Heart left ventricle (tissue), 16 donors: ENCODE results near the gene KCND3. TPM values are rescaled to one million over a fixed set of nuclear protein-coding genes. Genes with fewer than 3 reads are reported as not detected.
"Not testable (repeated sequence)": the region's sequence is repeated elsewhere in the genome, so short reads cannot be mapped to it uniquely, and the experiment has no call there.

Experiments used
- ATAC-seq, 4 donors: fragments of 200-7000 bp; cut with Tn5 transposase; one replicate each; pipeline ENCODE4 v1.9.1; 2020 to 2022; ENCODE audit warnings: moderate library complexity in 4 of 4, mild to moderate bottlenecking in 3 of 4, moderate number of reproducible peaks in 1 of 4
- DNase-seq, 5 donors: peaks; one replicate each; pipeline ENCODE4 v3.0.0-alpha.2; 2020
- H3K27ac ChIP-seq, 12 donors: fragments of 200-600 bp; sonication (generic) in 4 of 12; one replicate each; pipeline versions ENCODE4 v1.5.0 to v1.8.0; 2016 to 2022; ENCODE audit warnings: mild to moderate bottlenecking in 2 of 12
- H3K27me3 ChIP-seq, 9 donors: fragments of 200-600 bp; sonication (generic) in 2 of 9; one replicate each; pipeline versions ENCODE4 v1.5.1 to v1.8.0; 2016 to 2022; ENCODE audit warnings: mild to moderate bottlenecking in 3 of 9
- H3K36me3 ChIP-seq, 9 donors: fragments of 200-600 bp; sonication (generic) in 2 of 9; one replicate each; pipeline versions ENCODE4 v1.5.0 to v1.8.0; 2018 to 2022; ENCODE audit warnings: mild to moderate bottlenecking in 2 of 9
- H3K4me1 ChIP-seq, 12 donors: fragments of 200-600 bp; sonication (generic) in 4 of 12; one replicate each; pipeline versions ENCODE4 v1.5.0 to v1.8.0; 2016 to 2022; ENCODE audit warnings: mild to moderate bottlenecking in 3 of 12
- H3K4me3 ChIP-seq, 12 donors: fragments of 200-600 bp; sonication (generic) in 4 of 12; one replicate each; pipeline versions ENCODE4 v1.5.0 to v1.8.0; 2017 to 2022; ENCODE audit warnings: mild to moderate bottlenecking in 9 of 12, moderate library complexity in 4 of 12
- H3K9me3 ChIP-seq, 12 donors: fragments of 200-600 bp; sonication (generic) in 4 of 12; one replicate each; pipeline versions ENCODE4 v1.5.0 to v1.8.0; 2016 to 2022; ENCODE audit warnings: mild to moderate bottlenecking in 1 of 12
- POLR2A ChIP-seq, 2 donors: fragments of 450-650 bp; IDR thresholded peaks; one replicate each; pipeline ENCODE4 v1.6.1; 2017; ENCODE audit warnings: antibody characterized with exemption in 2 of 2, mild to moderate bottlenecking in 2 of 2, moderate library complexity in 2 of 2
- WGBS, 4 donors: extraction: QIAGEN DNeasy Blood & Tissue Kit in 2 of 4; methylation state at CpG; one replicate each; pipeline versions ENCODE4 v1.1.5 to v1.1.7; 2013 to 2018; 5-methylcytosine and 5-hydroxymethylcytosine counted together
- intact Hi-C, 10 donors: fragments of 100-400 bp; cut with DNase I; formaldehyde crosslinking; loops; one replicate each; pipeline versions ENCODE4 v1.11.1 to v1.14.2; 2022
- polyA plus RNA-seq, 2 donors: library from polyadenylated mRNA; stranded (reverse); fragments of 200-250 nt; gene quantifications; one replicate each; pipeline ENCODE4 v1.2.3, GENCODE V29; 2013
- total RNA-seq, 9 donors: library from RNA; depleted of rRNA in 2 of 9; stranded (reverse); fragments of >200 nt in 2 of 9; fragmentation: NEBNext Ultra II Directional in 3 of 9; extraction: Animal tissue kit (Norgen Biotek cat#: 25700) in 3 of 9; gene quantifications; one replicate each; pipeline versions ENCODE4 v1.1.0 to v1.2.4, GENCODE V29; 2016 to 2023
- TF ChIP-seq, protein P1 (sequence below), 12 donors: fragments of 200-600 bp; sonication (generic) in 4 of 12; IDR thresholded peaks; one replicate each; pipeline versions ENCODE4 v1.5.0 to v1.8.0; 2018 to 2022; ENCODE audit warnings: antibody characterized with exemption in 12 of 12, mild to moderate bottlenecking in 5 of 12
- donor health status: ischemic (EF 13 %, LVEDD 7.1; RV severe dilation, severe dysfunction).
- donor health status: healthy with polysubstance abuse.
- donor health status: DM: no; HTN: yes; CAD: no.
- donor health status: DM: no; HTN: no; CAD: no.
- donor health status: ischemic (EF 25% LVEDD 6.9; RV normal size, moderate dysfunction).
- donor health status: ischemic (EF 25% LVEDD 5.7; RV mildly dilated, moderate dysfunction).
- donor health status: healthy.
- donor health status: DM: yes; HTN: yes; CAD: no.
- donor health status: ischemic (EF 35%, LVEDD 5.7; RV mildly dilated, moderate dysfunction).
- donor health status: nonischemic (EF 11% LVEDD 7.7; RV severe dilation, severe dysfunction).
- donor health status: DM: yes; HTN: yes; CAD: no.
- donor health status: PGD.
- donor health status: ischemic (EF 29% LVEDD 5.4; RV normal size, mild dysfunction).
- donor health status: nonischemic (EF 23%, LVEDD 6.1; RV moderate dilation, normal function).

Gene KCND3
- total and polyA plus RNA-seq, 11 donors: 7.2 to 23.0 (median 15.3) TPM

DNA sequence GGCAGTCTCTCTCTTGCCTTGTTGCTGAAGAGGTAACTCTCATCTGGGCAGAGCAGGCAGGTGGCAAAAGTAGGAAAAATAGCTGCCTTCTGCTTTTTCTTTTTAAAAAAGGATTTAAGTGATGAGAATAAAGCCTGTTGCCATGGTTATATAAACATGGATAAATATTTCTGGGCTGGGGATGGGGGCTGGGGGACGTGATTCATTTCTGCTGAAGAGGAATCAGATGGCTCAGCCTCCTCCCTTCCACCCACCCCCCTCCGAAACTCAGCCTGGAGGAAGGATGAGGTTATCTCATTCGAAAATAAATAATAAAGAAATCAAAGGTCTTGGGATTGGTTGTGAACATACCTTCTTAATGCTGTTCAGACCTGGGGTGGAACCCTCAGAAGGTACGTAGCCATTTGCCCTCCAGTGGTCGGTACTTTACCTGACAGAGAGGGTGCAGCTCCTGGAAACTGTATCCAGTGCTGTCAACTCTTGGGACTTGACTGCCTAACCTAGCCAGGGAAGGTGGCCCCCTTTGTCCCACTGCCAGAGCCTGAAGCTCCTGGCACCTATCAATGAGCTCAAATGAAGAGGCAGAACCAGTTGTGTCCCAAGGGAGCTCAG lies 246.4 kb downstream of the KCND3 start:
- peaks cover 0 to 58% (median 27%) of the 10 kb centered on the region in 12 donors for H3K4me1 ChIP-seq
- no peak for TF ChIP-seq POLR2A (IDR thresholded peaks at IDR 0.05)
- TF ChIP-seq, protein P1, sequence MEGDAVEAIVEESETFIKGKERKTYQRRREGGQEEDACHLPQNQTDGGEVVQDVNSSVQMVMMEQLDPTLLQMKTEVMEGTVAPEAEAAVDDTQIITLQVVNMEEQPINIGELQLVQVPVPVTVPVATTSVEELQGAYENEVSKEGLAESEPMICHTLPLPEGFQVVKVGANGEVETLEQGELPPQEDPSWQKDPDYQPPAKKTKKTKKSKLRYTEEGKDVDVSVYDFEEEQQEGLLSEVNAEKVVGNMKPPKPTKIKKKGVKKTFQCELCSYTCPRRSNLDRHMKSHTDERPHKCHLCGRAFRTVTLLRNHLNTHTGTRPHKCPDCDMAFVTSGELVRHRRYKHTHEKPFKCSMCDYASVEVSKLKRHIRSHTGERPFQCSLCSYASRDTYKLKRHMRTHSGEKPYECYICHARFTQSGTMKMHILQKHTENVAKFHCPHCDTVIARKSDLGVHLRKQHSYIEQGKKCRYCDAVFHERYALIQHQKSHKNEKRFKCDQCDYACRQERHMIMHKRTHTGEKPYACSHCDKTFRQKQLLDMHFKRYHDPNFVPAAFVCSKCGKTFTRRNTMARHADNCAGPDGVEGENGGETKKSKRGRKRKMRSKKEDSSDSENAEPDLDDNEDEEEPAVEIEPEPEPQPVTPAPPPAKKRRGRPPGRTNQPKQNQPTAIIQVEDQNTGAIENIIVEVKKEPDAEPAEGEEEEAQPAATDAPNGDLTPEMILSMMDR (IDR thresholded peaks at IDR 0.05): no peak
- peak overlapping the region in 9 of 12 donors; percentile 2 to 64 (median 37) for H3K27ac ChIP-seq

DNA sequence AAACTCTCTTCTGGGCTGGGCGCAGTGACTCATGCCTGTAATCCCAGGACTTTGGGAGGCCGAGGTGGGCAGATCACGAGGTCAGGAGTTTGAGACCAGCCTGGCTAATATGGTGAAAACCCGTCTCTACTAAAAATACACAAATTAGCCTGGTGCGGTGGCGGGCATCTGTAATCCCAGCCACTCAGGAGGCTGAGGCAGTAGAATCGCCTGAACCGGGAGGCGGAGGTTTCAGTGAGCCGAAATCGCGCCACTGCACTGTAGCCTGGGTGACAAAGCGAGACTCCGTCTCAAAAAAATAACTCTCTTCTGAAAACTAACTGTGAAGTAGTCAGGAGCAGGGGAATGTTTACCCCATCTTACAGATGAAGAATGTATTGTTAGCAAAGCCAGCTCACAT lies 247.2 kb downstream of the KCND3 start:
- 94 to 99% (median 98%) methylated on average over 14 of the region's 14 CpGs for WGBS, 4 donors
- not testable (repeated sequence) for H3K4me3 ChIP-seq, H3K27ac ChIP-seq, H3K36me3 ChIP-seq, DNase-seq, H3K9me3 ChIP-seq, ATAC-seq, H3K27me3 ChIP-seq
- intact Hi-C loops: loop anchor here in 1 of 10 donors (2.0 kb wide), 1 partner anchor 23 kb away; no protein-coding TSS in a partner anchor
- peaks cover 0 to 65% (median 33%) of the 10 kb centered on the region in 12 donors for H3K4me1 ChIP-seq

More for the DNA sequence above, 246.4 kb downstream of the KCND3 start:
- 74 to 87% (median 79%) methylated on average over 5 of the region's 5 CpGs for WGBS, 4 donors
- no peaks in the 10 kb centered on the region for H3K9me3 ChIP-seq
- no peak for DNase-seq
- H3K4me3 ChIP-seq: no peak overlapping the region
- intact Hi-C loops: loop anchor here in 1 of 10 donors (2.0 kb wide), 1 partner anchor 24 kb away; no protein-coding TSS in a partner anchor
- no peaks in the 10 kb centered on the region for H3K36me3 ChIP-seq
- H3K27me3 ChIP-seq: peaks cover 0 to 8% (median 0%) of the 10 kb centered on the region in 9 donors
- no peak for ATAC-seq

DNA sequence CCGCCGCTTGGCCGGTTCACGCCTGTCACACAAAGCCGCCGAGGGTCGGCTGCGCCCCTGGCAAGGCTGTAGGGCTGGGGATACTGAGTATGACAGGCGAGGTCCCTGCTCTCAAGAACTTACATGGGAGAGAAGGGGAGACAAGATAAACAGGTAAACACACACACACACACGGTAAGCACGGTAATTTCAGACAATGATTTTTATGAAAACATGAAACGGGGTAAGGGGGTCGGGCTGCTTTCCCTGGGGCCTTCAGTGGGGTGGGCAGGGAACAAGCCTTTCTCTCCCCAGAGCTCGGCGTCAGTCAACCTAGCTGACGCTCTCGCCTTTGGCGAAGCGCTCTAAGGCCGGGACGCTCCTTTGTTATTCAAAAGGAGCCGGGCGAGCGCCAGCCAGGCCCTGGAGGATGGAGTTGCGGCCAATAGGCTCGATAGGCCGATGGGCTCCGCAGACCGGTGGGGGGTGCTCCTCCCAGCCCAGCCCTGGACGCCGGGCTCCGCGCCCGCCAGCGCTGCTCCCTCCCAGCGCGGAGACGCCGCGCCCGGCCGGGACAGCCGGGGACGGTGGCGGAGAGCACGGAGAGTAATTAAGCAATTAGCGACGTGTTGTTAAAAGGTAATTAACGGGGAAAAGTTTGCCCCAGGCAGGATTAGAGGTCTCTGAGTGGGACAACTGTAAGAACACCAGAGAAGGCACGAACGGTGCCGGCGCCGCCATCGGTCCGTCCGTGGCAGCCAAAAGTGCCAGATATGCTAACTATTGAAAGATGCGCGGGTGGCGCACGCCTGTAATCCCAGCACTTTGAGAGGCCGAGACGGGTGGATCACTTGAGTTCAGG lies 249.3 kb downstream of the KCND3 start:
- intact Hi-C loops: loop anchor here in 4 of 10 donors (1.0 to 2.0 kb wide), 3 partner anchors 15 to 20 kb away; partner anchors contain the start of gene DDX20 (in 2 of the 4)
- H3K4me3 ChIP-seq: peak overlapping the region; percentile 61 to 95 (median 80)
- H3K27me3 ChIP-seq: peaks cover 0 to 8% (median 0%) of the 10 kb centered on the region in 9 donors
- peak overlapping the region; percentile 92 to 100 (median 98) for H3K27ac ChIP-seq
- peak; percentile 25 to 62 (median 48) for ATAC-seq
- peak; percentile 74 to 88 (median 84) for DNase-seq
- H3K4me1 ChIP-seq: peaks cover 13 to 76% (median 52%) of the 10 kb centered on the region in 12 donors
- TF ChIP-seq, protein P1 (IDR thresholded peaks at IDR 0.05): peak in 6 of 12 donors; percentile 6 to 30 (median 14)
- peak in 1 of 2 donors; percentile 23 for TF ChIP-seq POLR2A (IDR thresholded peaks at IDR 0.05)
- peaks cover 0 to 5% (median 0%) of the 10 kb centered on the region in 9 donors for H3K36me3 ChIP-seq
- H3K9me3 ChIP-seq: no peaks in the 10 kb centered on the region
- 1 to 2% (median 2%) methylated on average over 41 to 63 of the region's 63 CpGs for WGBS, 4 donors

DNA sequence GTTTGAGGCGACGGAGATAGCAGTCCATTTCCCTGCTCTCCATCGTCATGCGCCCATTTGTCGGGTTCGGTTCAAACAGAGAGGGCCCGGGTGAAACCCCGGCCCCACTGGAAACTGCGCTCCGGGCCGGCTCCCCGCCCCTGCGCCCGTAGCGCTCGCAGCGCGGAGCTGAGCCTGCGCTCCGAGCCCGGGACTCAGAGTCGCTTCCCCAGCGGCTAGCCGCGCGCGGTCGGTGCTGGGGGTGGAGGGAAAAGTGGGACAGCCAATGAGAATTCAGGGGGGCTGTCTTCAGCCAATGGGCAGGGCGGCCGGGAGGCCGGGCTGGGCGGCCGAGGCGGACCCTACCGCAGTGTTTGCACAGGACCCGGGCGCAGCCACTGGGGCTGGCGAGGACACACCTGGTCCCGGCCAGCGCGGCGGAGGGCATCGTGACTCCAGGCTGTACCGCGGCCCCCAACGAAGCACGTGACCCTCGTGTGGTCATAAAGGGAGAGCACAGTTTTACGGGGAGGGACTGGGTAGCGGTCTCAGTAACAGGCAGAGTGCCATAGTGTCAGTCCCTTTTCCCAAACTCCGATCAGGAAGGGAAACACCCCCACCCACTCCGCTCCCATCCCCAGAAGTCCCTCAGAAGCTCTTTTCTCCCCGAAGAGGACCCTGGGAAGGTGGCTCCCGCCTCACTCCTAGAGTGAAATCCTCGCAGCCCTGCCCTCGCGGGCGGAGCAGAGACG lies 250.1 kb downstream of the KCND3 start, which contains the start of gene INKA2:
Gene INKA2, minus strand, starts transcription at position 202 of the 731 bp plus-strand sequence. Its CDS starts 153 bp downstream, at position 49.
- Histone ChIP-seq H3K36me3 (peaks cover 0 to 8% (median 2%) of the 10 kb centered on the region in 9 donors), H3K4me1 (peaks cover 13 to 77% (median 59%) of the 10 kb centered on the region in 12 donors), H3K27ac (peak within 1 kb of the TSS; percentile 92 to 100 (median 98)), H3K4me3 (peak within 1 kb of the TSS; percentile 61 to 95 (median 80)), H3K27me3 (peaks cover 0 to 8% (median 0%) of the 10 kb centered on the region in 9 donors), H3K9me3 (no peaks in the 10 kb centered on the region)
- WGBS, 4 donors: 0 to 2% (median 1%) methylated on average over 27 to 59 of the region's 59 CpGs
- ATAC-seq: peak; percentile 84 to 88 (median 87)
- TF ChIP-seq, protein P1 (IDR thresholded peaks at IDR 0.05): peak in 1 of 12 donors; percentile 10
- TF ChIP-seq POLR2A (IDR thresholded peaks at IDR 0.05): peak; percentile 8 to 93
- intact Hi-C loops: loop anchor here in 3 of 10 donors (1.0 to 2.0 kb wide), 3 partner anchors 16 to 19 kb away; partner anchors contain the start of gene DDX20 (in 2 of the 3)
- DNase-seq: peak; percentile 93 to 96 (median 95)
